H9 (cell line): ENCODE data around the gene GH2. TPM values are rescaled to one million over a fixed set of nuclear protein-coding genes. Genes with fewer than 3 reads are reported as not detected.
"Not testable (repeated sequence)": the region's sequence is repeated elsewhere in the genome, so short reads cannot be mapped to it uniquely, and the experiment has no call there.

Source experiments
- DNase-seq: peaks from one replicate; pipeline ENCODE4 v3.0.0-alpha.2; 2017
- H2AFZ ChIP-seq: one replicate; pipeline ENCODE4 v1.6.1; 2013; ENCODE audit warnings: mild to moderate bottlenecking, low read length, control low read depth, moderate library complexity
- H2AK5ac ChIP-seq: 2 replicates; pipeline ENCODE4 v1.6.1; 2013; ENCODE audit warnings: low read length, control low read depth, mixed read lengths; ENCODE audit not compliant: insufficient read length
- H2BK120ac ChIP-seq: one replicate; pipeline ENCODE4 v1.6.1; 2013; ENCODE audit warnings: low read depth, mild to moderate bottlenecking, low read length, control low read depth, inconsistent platforms; ENCODE audit not compliant: poor library complexity, severe bottlenecking
- H2BK12ac ChIP-seq: 2 replicates; pipeline ENCODE4 v1.6.1; 2013; ENCODE audit warnings: low read length, control low read depth, mixed read lengths, low read depth; ENCODE audit not compliant: insufficient read length
- H2BK15ac ChIP-seq: 2 replicates; pipeline ENCODE4 v1.6.1; 2013; ENCODE audit warnings: low read depth, low read length, control low read depth
- H2BK20ac ChIP-seq: one replicate; pipeline ENCODE4 v1.6.1; 2013; ENCODE audit warnings: low read depth, mild to moderate bottlenecking, low read length, control low read depth, inconsistent platforms; ENCODE audit not compliant: poor library complexity, severe bottlenecking
- H2BK5ac ChIP-seq: 2 replicates; pipeline ENCODE4 v1.6.1; 2013; ENCODE audit warnings: low read length, control low read depth, mixed read lengths; ENCODE audit not compliant: insufficient read length
- H3K14ac ChIP-seq: 2 replicates; pipeline ENCODE4 v1.6.1; 2013; ENCODE audit warnings: low read length, control low read depth; ENCODE audit not compliant: insufficient read depth
- H3K18ac ChIP-seq: 2 replicates; pipeline ENCODE4 v1.6.1; 2013; ENCODE audit warnings: low read depth, mild to moderate bottlenecking, mixed read lengths, low read length, control low read depth; ENCODE audit not compliant: insufficient read length
- H3K23ac ChIP-seq: 2 replicates; pipeline ENCODE4 v1.6.1; 2013; ENCODE audit warnings: low read length, control low read depth, mixed read lengths, low read depth; ENCODE audit not compliant: insufficient read length
- H3K23me2 ChIP-seq: 2 replicates; pipeline ENCODE4 v1.6.1; 2013; ENCODE audit warnings: low read depth, mild to moderate bottlenecking, mixed read lengths, low read length, control low read depth; ENCODE audit not compliant: insufficient read length, poor library complexity, severe bottlenecking
- H3K27ac ChIP-seq: 2 replicates; pipeline ENCODE4 v1.5.1; 2013; ENCODE audit warnings: low read length, control low read depth, mixed read lengths, low read depth; ENCODE audit not compliant: insufficient read length
- H3K27me3 ChIP-seq: 2 replicates; pipeline ENCODE4 v1.6.1; 2013; ENCODE audit warnings: low read length, control low read depth, inconsistent platforms; ENCODE audit not compliant: insufficient read depth
- H3K4ac ChIP-seq: 2 replicates; pipeline ENCODE4 v1.6.1; 2013; ENCODE audit warnings: low read depth, mild to moderate bottlenecking, control low read depth, inconsistent platforms, low read length, moderate library complexity
- H3K4me1 ChIP-seq: 2 replicates; pipeline ENCODE4 v1.6.1; 2013; ENCODE audit warnings: low read length, control low read depth, inconsistent platforms; ENCODE audit not compliant: insufficient read depth
- H3K4me2 ChIP-seq: 2 replicates; pipeline ENCODE4 v1.6.1; 2013; ENCODE audit warnings: low read length, control low read depth, mixed read lengths; ENCODE audit not compliant: insufficient read length, insufficient read depth
- H3K56ac ChIP-seq: 2 replicates; pipeline ENCODE4 v1.6.1; 2013; ENCODE audit warnings: low read depth, mild to moderate bottlenecking, mixed read lengths, low read length, control low read depth; ENCODE audit not compliant: insufficient read length
- H3K79me1 ChIP-seq: 2 replicates; pipeline ENCODE4 v1.6.1; 2013; ENCODE audit warnings: low read depth, mild to moderate bottlenecking, moderate library complexity, low read length, control low read depth, inconsistent platforms; ENCODE audit not compliant: insufficient read depth, poor library complexity, severe bottlenecking
- H3K79me2 ChIP-seq: 2 replicates; pipeline ENCODE4 v1.6.1; 2013; ENCODE audit warnings: low read length, control low read depth, inconsistent platforms; ENCODE audit not compliant: insufficient read depth
- H3K9ac ChIP-seq: 2 replicates; pipeline ENCODE4 v1.6.1; 2013; ENCODE audit warnings: low read length, control low read depth, mixed read lengths; ENCODE audit not compliant: insufficient read length; ENCODE audit errors: extremely low read depth
- H3K9me3 ChIP-seq: one replicate; pipeline ENCODE4 v1.6.1; 2013; ENCODE audit warnings: low read depth, low read length, inconsistent platforms; ENCODE audit not compliant: control insufficient read depth
- H3T11ph ChIP-seq: one replicate; pipeline ENCODE4 v1.6.1; 2013; ENCODE audit warnings: mild to moderate bottlenecking, low read length, control low read depth, inconsistent platforms
- H4K20me1 ChIP-seq: one replicate; pipeline ENCODE4 v1.6.1; 2013; ENCODE audit not compliant: control insufficient read depth, insufficient read length, insufficient read depth
- H4K5ac ChIP-seq: 2 replicates; pipeline ENCODE4 v1.6.1; 2013; ENCODE audit warnings: low read depth, mild to moderate bottlenecking, mixed read lengths, low read length, control low read depth; ENCODE audit not compliant: insufficient read length
- H4K8ac ChIP-seq: replicated peaks from 2 replicates; pipeline ENCODE4 v1.6.1; 2013; ENCODE audit warnings: low read length, control low read depth, mixed read lengths, low read depth; ENCODE audit not compliant: insufficient read length
- H4K91ac ChIP-seq: 2 replicates; pipeline ENCODE4 v1.6.1; 2013; ENCODE audit warnings: low read depth, mild to moderate bottlenecking, moderate library complexity, mixed read lengths, low read length, control low read depth; ENCODE audit not compliant: insufficient read length
- H3K27ac Mint-ChIP-seq, 3 experiments: 2 replicates in 2 of 3; 3 replicates in 1 of 3; pipeline ENCODE4 v1.8.0; 2020 to 2021; ENCODE audit warnings: mixed read lengths in 3 of 3, mild to moderate bottlenecking in 1 of 3, moderate library complexity in 1 of 3
- H3K27me3 Mint-ChIP-seq: 2 replicates; pipeline ENCODE4 v1.8.0; 2021; ENCODE audit warnings: low read depth, mild to moderate bottlenecking, moderate library complexity, mixed read lengths
- H3K36me3 Mint-ChIP-seq, 3 experiments: 2 replicates in 2 of 3; 3 replicates in 1 of 3; pipeline ENCODE4 v1.8.0; 2020 to 2021; ENCODE audit warnings: low read depth in 3 of 3, mixed read lengths in 3 of 3; ENCODE audit not compliant: insufficient read depth in 1 of 3
- H3K4me1 Mint-ChIP-seq, 2 experiments: 2 replicates each; pipeline ENCODE4 v1.8.0; 2020; ENCODE audit warnings: mixed read lengths in 2 of 2
- H3K4me3 Mint-ChIP-seq, 2 experiments: 2 replicates in 1 of 2; 3 replicates in 1 of 2; pipeline ENCODE4 v1.8.0; 2020 to 2021; ENCODE audit warnings: mild to moderate bottlenecking in 2 of 2, mixed read lengths in 2 of 2, moderate library complexity in 1 of 2
- H3K9me3 Mint-ChIP-seq, 2 experiments: 2 replicates in 1 of 2; 3 replicates in 1 of 2; pipeline ENCODE4 v1.8.0; 2020; ENCODE audit warnings: mild to moderate bottlenecking in 2 of 2, mixed read lengths in 2 of 2, moderate library complexity in 1 of 2
- CTCF ChIP-seq: fragments of 200-600 bp; sonication (generic); conservative IDR thresholded peaks from 3 replicates; pipeline ENCODE4 v1.8.0; 2021; ENCODE audit warnings: antibody characterized with exemption, mild to moderate bottlenecking
- WGBS: extraction: QIAGEN DNeasy Blood & Tissue Kit; methylation state at CpG from one replicate; pipeline ENCODE4 v1.1.7; 2013; ENCODE audit warnings: missing lambda C conversion rate, low lambda C conversion rate, mixed read lengths; ENCODE audit not compliant: insufficient read length; ENCODE audit errors: extremely low coverage; 5-methylcytosine and 5-hydroxymethylcytosine counted together
- total RNA-seq: library from RNA; stranded (reverse); gene quantifications from 2 replicates; pipeline ENCODE4 v1.2.1, GENCODE V29; 2021

Gene GH2
- total RNA-seq, 1 experiment from 2014 or later, result 0.77 TPM

- H3K27ac ChIP-seq, result no peak overlapping the region
- H3K27ac Mint-ChIP-seq, result no peak overlapping the region; a peak in 1 of 7 replicates
- H3K14ac ChIP-seq, result no peak overlapping the region
- H4K5ac ChIP-seq, result no peak overlapping the region
- H3K18ac ChIP-seq, result no peak overlapping the region
- no peak overlapping the region for H2BK5ac ChIP-seq
- TF ChIP-seq CTCF, result no peak
- no peaks in the 10 kb centered on the region for H3K36me3 Mint-ChIP-seq
- no peak overlapping the region for H2BK15ac ChIP-seq
- peaks cover 1 to 2% of the 10 kb centered on the region in 2 experiments for H3K4me1 Mint-ChIP-seq
- H4K20me1 ChIP-seq, result no peaks in the 10 kb centered on the region
- H4K91ac ChIP-seq, result no peak overlapping the region
- no peak overlapping the region for H3K4me2 ChIP-seq
- no peak overlapping the region for H2BK120ac ChIP-seq
- no peaks in the 10 kb centered on the region for H3K9me3 ChIP-seq
- no peaks in the 10 kb centered on the region for H3K79me2 ChIP-seq
- no CpG with 5 or more reads among the region's 5 CpGs for WGBS
- no peak overlapping the region for H2AK5ac ChIP-seq
- no peaks in the 10 kb centered on the region for H3K79me1 ChIP-seq
- H3K23ac ChIP-seq, result no peak overlapping the region
- no peak overlapping the region for H4K8ac ChIP-seq
- H3K27me3 Mint-ChIP-seq, result no peaks in the 10 kb centered on the region; the same call in 1 of the 2 replicates
- H2AFZ ChIP-seq, result no peak overlapping the region
- H3T11ph ChIP-seq, result no peak overlapping the region
- H3K4me1 ChIP-seq, result no peaks in the 10 kb centered on the region
- no peak overlapping the region for H3K4me3 Mint-ChIP-seq
- H3K4ac ChIP-seq, result no peak overlapping the region
- no peak for DNase-seq
- no peak overlapping the region for H3K56ac ChIP-seq
- H2BK20ac ChIP-seq, result no peak overlapping the region
- H3K9ac ChIP-seq, result no peak overlapping the region
- H3K9me3 Mint-ChIP-seq, result no peaks in the 10 kb centered on the region
- no peaks in the 10 kb centered on the region for H3K27me3 ChIP-seq
- no peaks in the 10 kb centered on the region for H3K23me2 ChIP-seq
- H2BK12ac ChIP-seq, result no peak overlapping the region
Observed at GRCh38 chr17:63925615-63926014, 43.9 kb upstream of the GH2 start.

DNA sequence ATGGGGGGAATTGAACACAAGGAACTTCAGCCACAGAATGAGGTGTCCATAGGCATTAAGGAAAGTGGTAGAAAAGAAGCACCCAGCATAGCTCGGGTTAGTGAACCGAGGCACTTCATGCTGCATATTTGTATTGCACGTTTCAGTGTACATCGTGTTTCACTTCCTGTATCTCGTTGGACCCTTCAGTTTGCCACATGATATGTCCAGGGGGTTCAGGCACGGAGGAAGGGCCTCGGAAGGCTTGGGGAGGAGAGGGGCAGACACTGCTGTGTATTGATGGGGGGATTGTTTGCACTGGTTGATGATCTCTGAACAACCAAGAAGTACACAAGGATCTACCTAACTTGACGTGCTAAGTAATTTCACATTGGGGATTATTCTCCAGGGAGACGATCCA, 40.7 kb upstream of the GH2 start:
- H4K5ac ChIP-seq, H4K8ac ChIP-seq, H2BK5ac ChIP-seq, H3T11ph ChIP-seq, H3K56ac ChIP-seq, H3K79me2 ChIP-seq, H3K4me1 ChIP-seq, H3K23ac ChIP-seq, H3K27me3 Mint-ChIP-seq, H3K36me3 Mint-ChIP-seq, H2BK12ac ChIP-seq, H3K27ac ChIP-seq, H2BK120ac ChIP-seq, H3K14ac ChIP-seq, H2BK15ac ChIP-seq, H3K23me2 ChIP-seq, H3K9me3 Mint-ChIP-seq, H2AK5ac ChIP-seq, H3K4me2 ChIP-seq, H2AFZ ChIP-seq, DNase-seq, H4K20me1 ChIP-seq, H3K4me3 Mint-ChIP-seq, H3K27me3 ChIP-seq, H3K79me1 ChIP-seq, H3K9ac ChIP-seq, H4K91ac ChIP-seq, H3K9me3 ChIP-seq, H3K27ac Mint-ChIP-seq, H3K18ac ChIP-seq, H2BK20ac ChIP-seq, H3K4ac ChIP-seq: not testable (repeated sequence)
- no CpG with 5 or more reads among the region's 9 CpGs for WGBS
- peaks cover 17 to 21% of the 10 kb centered on the region in 2 experiments for H3K4me1 Mint-ChIP-seq
